H1 (cell line): Measurements from ENCODE around the gene TTC3. TPM values are rescaled to one million over a fixed set of nuclear protein-coding genes. Genes with fewer than 3 reads are reported as not detected.

Experiments
- BACH1 ChIP-seq: IDR thresholded peaks from 2 replicates; pipeline ENCODE4 v1.6.1; 2012; ENCODE audit warnings: low read length, improper control_type of control experiment
- EZH2 ChIP-seq: fragments of 200-600 bp; sonication (generic); IDR thresholded peaks from 2 replicates; pipeline ENCODE4 v1.7.1; 2012; ENCODE audit warnings: low read depth, mild to moderate bottlenecking, moderate library complexity, low read length, inconsistent platforms; ENCODE audit not compliant: severe bottlenecking
- HDAC6 ChIP-seq: IDR thresholded peaks from one replicate; pipeline ENCODE4 v1.7.1; 2012; ENCODE audit warnings: low read depth, mild to moderate bottlenecking, inconsistent platforms, low read length, moderate library complexity
- NRF1 ChIP-seq: IDR thresholded peaks from 2 replicates; pipeline ENCODE4 v1.6.1; 2011; ENCODE audit warnings: mild to moderate bottlenecking, low read depth, low read length, improper control_type of control experiment
- RBBP5 ChIP-seq: IDR thresholded peaks from 2 replicates; pipeline ENCODE4 v1.7.1; 2012; ENCODE audit warnings: low read depth, mild to moderate bottlenecking, inconsistent platforms, low read length, moderate library complexity, borderline replicate concordance
- TAF7 ChIP-seq: optimal IDR thresholded peaks from 2 replicates; pipeline ENCODE3; 2011; ENCODE audit warnings: low read depth, mild to moderate bottlenecking, inconsistent platforms, low read length, moderate library complexity, borderline replicate concordance
- TCF12 ChIP-seq: IDR thresholded peaks from 2 replicates; pipeline ENCODE4 v1.6.1; 2011; ENCODE audit warnings: low read depth, mild to moderate bottlenecking, low read length
- polyA plus RNA-seq, 7 experiments: library from polyadenylated mRNA; depleted of rRNA in 3 of 7; stranded (reverse) in 5 of 7; unstranded in 2 of 7; fragments of >200 nt in 5 of 7; fragments of 200-250 nt in 2 of 7; gene quantifications; 1 replicate in 5 of 7; 2 replicates in 1 of 7; 4 replicates in 1 of 7; pipeline versions ENCODE4 v1.2.1 to v1.2.3, GENCODE V29; 2011 to 2013; ENCODE audit warnings: missing spikeins in 2 of 7, mixed read lengths in 2 of 7
- total RNA-seq: library from RNA; stranded (reverse); fragmentation: NEBNext Ultra II Directional; extraction: Animal tissue kit (Norgen Biotek cat#: 25700); gene quantifications from 2 replicates; pipeline ENCODE4 v1.2.1, GENCODE V29; 2021

The TTC3 gene
- total and polyA plus RNA-seq, 2 of the 8 experiments (the other 6 are each of a cell fraction or from before 2014, with no cell fraction given): 11.0 to 36.2 TPM

DNA sequence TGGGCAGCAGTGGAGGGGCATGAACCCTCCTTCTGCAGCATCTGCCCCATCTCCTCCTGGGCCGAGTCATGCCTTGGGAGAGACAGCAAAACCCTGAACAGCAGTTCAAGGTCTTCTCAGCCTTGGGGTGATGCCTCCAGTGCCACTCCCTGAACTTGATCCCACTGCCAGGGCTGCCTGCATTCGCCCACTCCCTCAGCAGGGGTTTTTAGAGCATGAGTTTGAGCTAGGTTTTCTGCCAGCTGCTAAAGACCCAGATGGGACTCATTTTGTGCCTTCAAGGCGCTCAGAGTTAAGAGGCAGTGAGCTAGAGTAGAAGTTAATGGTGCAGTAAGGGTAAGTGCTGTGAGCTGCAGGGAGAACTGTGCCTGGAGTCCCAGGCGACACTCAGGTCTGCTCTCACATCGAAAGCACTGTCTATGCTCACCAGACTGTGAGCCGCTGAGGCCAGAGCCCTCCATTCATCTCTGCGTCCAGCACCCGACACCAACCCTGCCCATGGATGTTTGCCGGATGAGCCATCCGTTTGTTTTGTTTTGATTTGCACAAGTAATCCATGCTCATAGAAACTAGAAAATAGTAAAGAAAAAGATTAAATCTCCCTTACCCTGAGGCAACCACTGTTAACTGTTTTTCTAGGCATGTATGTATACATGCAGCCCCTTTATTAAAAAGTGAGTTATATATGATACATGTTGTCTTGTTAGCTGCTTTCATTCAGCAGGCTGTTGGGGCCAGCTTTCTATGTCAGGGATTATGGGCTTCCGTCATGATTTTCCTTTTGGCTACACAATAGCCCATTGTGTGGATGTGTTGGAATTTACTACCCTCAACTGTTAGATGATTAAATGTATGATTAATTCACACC, 126.2 kb downstream of the TTC3 start (continued):
- TF ChIP-seq TAF7 (no peak), RBBP5 (no peak), HDAC6 (no peak), NRF1 (no peak), TCF12 (no peak), BACH1 (no peak), EZH2 (no peak)
- TF ChIP-seq, all 59 proteins: peak for 0
